Dedifferentiated amniotic fluid mesenchymal stem cell (primary cell): ENCODE data around the gene PARD6A.

Experiments used
- DNase-seq: peaks from one replicate; pipeline ENCODE4 v3.0.0-alpha.2; 2016; ENCODE audit errors: extremely low spot score

Gene PARD6A, protein sequence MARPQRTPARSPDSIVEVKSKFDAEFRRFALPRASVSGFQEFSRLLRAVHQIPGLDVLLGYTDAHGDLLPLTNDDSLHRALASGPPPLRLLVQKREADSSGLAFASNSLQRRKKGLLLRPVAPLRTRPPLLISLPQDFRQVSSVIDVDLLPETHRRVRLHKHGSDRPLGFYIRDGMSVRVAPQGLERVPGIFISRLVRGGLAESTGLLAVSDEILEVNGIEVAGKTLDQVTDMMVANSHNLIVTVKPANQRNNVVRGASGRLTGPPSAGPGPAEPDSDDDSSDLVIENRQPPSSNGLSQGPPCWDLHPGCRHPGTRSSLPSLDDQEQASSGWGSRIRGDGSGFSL

GRCh38 chr16:67660564-67661028 is at the start of gene PARD6A:
Gene PARD6A, plus strand, starts transcription at chr16:67660960. Its CDS starts 79 bp downstream, at chr16:67661039.
- peak; percentile 94 for DNase-seq

GRCh38 chr16:67613808-67614207 is 47.0 kb upstream of the PARD6A start:
- DNase-seq: no peak

- no peak for DNase-seq
These were observed 32.5 kb upstream of the PARD6A start for GRCh38 chr16:67628216-67628615.

DNA sequence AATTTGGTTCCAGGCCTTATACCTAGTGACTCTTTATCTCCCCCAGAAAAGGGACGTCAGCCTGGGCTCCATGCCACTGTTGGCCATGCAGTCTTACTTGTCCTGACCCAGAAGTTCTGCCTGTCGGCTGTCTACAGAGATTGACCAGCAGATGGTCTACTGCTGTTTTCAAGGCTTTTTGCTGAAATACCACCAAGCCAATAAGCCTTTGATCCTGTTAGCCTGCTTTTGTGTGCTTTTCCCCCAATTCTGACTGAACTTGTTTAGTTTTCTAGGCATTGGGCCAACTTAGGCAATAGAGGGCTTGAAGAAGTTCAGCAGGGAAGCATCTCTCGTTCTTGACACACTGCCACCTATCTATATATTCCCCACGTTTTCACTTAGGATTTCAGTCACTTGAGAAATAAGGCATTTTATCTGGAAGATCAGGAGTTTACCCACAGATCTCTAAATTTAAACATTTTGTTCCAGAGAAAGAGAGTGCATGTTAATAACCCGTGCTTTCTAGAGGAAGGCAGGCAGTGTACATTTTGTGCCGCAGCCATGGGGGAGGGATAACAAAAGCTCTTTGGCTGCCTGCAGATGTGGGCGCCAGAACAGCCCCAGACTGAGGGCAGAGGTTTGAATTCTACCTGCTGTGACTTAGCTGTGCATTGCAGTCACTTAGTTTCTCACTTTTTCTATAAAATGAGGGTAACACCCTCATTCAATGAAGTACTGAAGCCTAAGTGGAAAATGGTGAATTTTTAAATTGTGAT is 28.2 kb upstream of the PARD6A start:
- no peak for DNase-seq

- DNase-seq: no peak
These were observed 24.0 kb upstream of the PARD6A start for GRCh38 chr16:67636713-67637112.

GRCh38 chr16:67637625-67638024 is 23.1 kb upstream of the PARD6A start:
- no peak for DNase-seq

DNA sequence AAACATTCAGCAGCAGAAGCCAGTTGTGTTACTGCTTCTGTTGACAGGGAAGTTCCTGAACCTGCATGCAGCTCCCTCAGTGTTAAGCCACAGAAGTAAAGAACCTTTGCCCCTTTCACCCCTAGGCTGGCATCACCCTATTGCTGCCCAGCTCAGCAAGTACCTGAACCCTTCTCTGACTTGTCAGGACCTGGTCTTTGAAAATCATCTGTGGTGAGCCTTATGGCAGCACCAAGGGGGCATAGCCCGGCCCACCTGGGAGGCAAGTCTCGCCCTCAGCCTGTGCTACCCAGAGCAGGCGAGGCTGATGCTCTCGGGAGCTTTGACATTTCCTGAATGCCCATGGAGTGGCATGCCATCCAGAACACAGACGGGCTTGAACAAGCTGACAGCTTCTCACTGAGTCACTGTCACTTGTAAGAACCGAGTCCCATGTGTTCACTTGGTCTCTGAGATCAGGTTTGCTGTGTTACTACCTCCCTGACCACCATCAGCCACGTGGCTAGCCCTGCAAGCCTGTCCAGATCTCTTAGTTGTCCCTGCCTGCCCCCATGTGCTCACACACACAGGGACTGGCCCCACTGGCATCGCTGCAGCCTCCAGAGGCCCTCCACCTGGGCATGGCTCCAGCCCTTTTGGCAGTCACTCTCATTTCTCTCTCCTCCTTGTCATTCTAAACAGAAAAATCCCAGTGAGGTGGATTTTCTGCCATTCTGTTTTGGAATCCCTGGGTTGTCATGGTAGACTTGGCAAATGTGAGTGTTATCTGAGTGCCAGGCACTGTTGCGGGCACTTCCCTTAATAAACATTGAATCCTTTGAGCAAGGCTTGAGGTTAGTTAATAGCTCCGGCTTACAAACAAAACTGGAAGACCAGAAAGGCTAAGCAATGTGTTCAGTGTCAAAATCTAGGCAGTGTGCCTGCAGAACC is 18.7 kb upstream of the PARD6A start:
- no peak for DNase-seq

DNA sequence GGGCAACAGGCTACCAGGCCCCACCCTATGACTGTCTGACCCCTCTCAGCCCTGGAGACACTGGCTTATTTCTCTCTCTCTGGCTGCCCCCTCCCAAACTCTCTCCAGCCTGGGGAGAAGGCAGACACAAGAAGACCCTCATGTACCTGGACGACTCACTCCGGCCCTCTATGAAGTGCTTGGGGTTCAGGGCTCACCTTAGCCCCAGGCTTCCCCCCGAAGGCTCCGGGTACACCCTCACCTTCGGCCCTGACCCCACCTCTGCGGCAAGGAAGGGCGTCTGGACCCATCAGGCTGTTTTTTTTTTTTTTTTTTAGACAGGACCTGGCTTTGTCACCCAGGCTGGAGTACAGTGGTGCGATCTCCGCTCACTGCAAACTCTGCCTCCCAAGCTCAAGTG is 16.7 kb upstream of the PARD6A start:
- DNase-seq: no peak

DNA sequence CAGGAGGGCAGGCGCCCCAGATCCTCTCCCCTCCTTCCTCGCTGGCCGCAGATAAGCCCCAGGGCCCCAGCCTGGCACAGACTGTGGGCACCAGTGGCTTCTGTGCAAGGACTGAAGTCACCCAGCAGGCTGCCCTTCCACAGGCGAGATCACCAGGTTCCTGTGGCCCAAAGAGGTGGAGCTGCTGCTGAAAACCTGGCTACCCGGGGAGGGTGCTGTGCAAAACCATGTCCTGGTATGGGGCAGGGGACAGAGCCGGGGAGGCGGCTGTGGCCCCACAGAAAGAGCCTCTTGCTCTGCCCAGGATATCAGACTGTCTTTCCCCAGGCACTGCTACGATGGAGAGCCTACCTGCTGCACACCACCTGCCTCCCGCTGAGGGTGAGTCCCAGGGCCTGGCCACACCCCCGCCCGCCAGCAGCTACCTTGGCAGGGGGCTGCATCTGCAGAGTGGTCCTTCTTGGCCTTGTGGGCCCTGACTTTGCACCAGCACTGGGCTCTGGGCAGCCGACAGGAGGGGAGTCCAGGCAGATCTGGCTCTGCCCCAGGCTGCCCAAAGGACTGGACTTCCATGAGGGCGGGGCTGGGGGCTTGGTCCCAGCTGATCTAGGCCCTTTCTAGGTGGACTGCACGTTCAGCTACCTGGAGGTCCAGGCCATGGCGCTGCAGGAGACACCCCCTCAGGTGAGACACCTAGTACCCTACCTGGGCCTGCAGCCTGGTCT is 15.2 kb upstream of the PARD6A start:
- DNase-seq: no peak

- DNase-seq: no peak
These were observed 13.6 kb upstream of the PARD6A start for GRCh38 chr16:67647111-67647651.

- DNase-seq: no peak
These were observed 13.1 kb upstream of the PARD6A start for GRCh38 chr16:67647681-67648080.

- no peak for DNase-seq
These were observed 12.5 kb upstream of the PARD6A start for GRCh38 chr16:67648088-67648763.

GRCh38 chr16:67648764-67649407 is 11.9 kb upstream of the PARD6A start:
- no peak for DNase-seq

GRCh38 chr16:67649494-67649931 is 11.2 kb upstream of the PARD6A start:
- DNase-seq: no peak

DNA sequence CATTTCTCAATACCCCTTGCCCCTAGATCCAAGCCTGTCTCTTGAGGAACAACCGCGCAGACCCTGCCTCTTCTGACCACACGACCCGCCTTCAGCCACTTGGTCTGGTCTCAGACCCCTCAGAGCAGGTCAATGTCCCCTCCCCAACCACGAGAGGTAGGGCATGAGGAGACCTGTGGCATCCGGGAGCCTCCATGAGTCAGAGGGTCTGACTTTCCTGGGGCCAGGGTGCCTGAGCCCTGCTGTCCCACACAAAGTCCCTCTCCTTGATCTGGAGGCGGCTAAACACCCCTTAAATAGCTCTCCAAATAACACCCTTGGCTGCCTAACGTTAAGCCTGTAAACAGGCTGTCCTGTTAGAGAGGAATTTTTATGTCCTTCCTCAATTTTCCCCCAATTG is 10.7 kb upstream of the PARD6A start:
- DNase-seq: no peak

- no peak for DNase-seq
These were observed 9.7 kb upstream of the PARD6A start for GRCh38 chr16:67651039-67651438.

DNA sequence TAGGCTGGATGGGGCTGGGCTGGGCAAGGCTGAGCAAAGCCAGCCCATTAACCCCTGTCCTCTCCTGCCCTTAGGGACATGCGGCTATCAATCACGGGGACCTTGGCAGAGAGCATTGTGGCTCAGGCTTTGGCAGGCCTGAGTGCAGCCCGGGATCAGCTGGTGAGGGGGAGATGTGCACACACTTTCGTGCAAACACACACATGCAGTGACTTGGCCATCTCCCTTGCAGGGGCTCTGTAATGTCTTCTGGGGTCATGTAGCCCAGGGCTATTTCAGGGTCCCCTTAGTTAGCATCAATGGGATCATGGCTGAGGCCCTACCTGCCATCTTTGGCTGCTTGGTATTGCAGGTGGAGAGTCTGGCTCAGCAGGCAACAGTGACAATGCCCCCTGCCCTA is 8.9 kb upstream of the PARD6A start:
- DNase-seq: no peak

GRCh38 chr16:67652578-67653127 is 8.1 kb upstream of the PARD6A start:
- no peak for DNase-seq

GRCh38 chr16:67653128-67653788 is 7.5 kb upstream of the PARD6A start:
- no peak for DNase-seq
